Heart left ventricle (tissue), 13 donors: ENCODE measurements around the gene RIMS1.

Experiments used
- CTCF ChIP-seq, 12 donors: fragments of 200-600 bp; sonication (generic) in 4 of 12; IDR thresholded peaks; one replicate each; pipeline versions ENCODE4 v1.5.0 to v1.8.0; 2018 to 2022; ENCODE audit warnings: antibody characterized with exemption in 12 of 12, mild to moderate bottlenecking in 5 of 12
- POLR2A ChIP-seq, 2 donors: fragments of 450-650 bp; IDR thresholded peaks; one replicate each; pipeline ENCODE4 v1.6.1; 2017; ENCODE audit warnings: antibody characterized with exemption in 2 of 2, mild to moderate bottlenecking in 2 of 2, moderate library complexity in 2 of 2
- donor health status: ischemic (EF 13 %, LVEDD 7.1; RV severe dilation, severe dysfunction).
- donor health status: DM: no; HTN: yes; CAD: no.
- donor health status: DM: no; HTN: no; CAD: no.
- donor health status: ischemic (EF 25% LVEDD 6.9; RV normal size, moderate dysfunction).
- donor health status: ischemic (EF 25% LVEDD 5.7; RV mildly dilated, moderate dysfunction).
- donor health status: ischemic (EF 35%, LVEDD 5.7; RV mildly dilated, moderate dysfunction).
- donor health status: nonischemic (EF 11% LVEDD 7.7; RV severe dilation, severe dysfunction).
- donor health status: DM: yes; HTN: yes; CAD: no.
- donor health status: PGD.
- donor health status: ischemic (EF 29% LVEDD 5.4; RV normal size, mild dysfunction).
- donor health status: nonischemic (EF 23%, LVEDD 6.1; RV moderate dilation, normal function).

GRCh38 chr6:71855406-71855805 is 30.9 kb upstream of the RIMS1 start:
- TF ChIP-seq CTCF (IDR thresholded peaks at IDR 0.05) (no peak), POLR2A (IDR thresholded peaks at IDR 0.05) (no peak)
